GM23338 (cell line): ENCODE measurements around the gene EGLN3.

Experiments used
- CREB1 ChIP-seq: fragments of 250-450 bp; sonication (Bioruptor Pico); IDR thresholded peaks from 2 replicates; pipeline ENCODE4 v1.5.0; 2020; ENCODE audit warnings: low read depth, mild to moderate bottlenecking, moderate library complexity
- CTCF ChIP-seq, 2 experiments: fragments of 200-600 bp in 1 of 2; sonication (generic) in 1 of 2; conservative IDR thresholded peaks; 2 replicates each; pipeline versions ENCODE4 v1.5.1 to v1.6.1; 2016 to 2017; ENCODE audit warnings: antibody characterized with exemption in 2 of 2, low read depth in 2 of 2, mild to moderate bottlenecking in 2 of 2, moderate library complexity in 1 of 2
- ETS1 ChIP-seq: IDR thresholded peaks from 2 replicates; pipeline ENCODE4 v1.6.1; 2016; ENCODE audit warnings: antibody characterized with exemption
- EZH2 ChIP-seq: fragments of 200-600 bp; sonication (generic); IDR thresholded peaks from one replicate; pipeline ENCODE4 v1.8.0; 2017; ENCODE audit warnings: antibody characterized with exemption, mild to moderate bottlenecking, low read depth; ENCODE audit not compliant: unreplicated experiment
- JUNB ChIP-seq: IDR thresholded peaks from one replicate; pipeline ENCODE4 v1.6.1; 2016; ENCODE audit warnings: antibody characterized with exemption; ENCODE audit not compliant: unreplicated experiment

GRCh38 chr14:33957993-33958392, 7.1 kb upstream of the EGLN3 start:
- TF ChIP-seq EZH2 (no peak), CTCF (conservative IDR thresholded peaks at IDR 0.05; ENCODE audit: low read depth in 2 of 2) (no peak), JUNB (no peak), CREB1 (CRISPR knock-in tag) (no peak), ETS1 (no peak)
